Neural cell (in vitro differentiated cells): ENCODE data around the gene SH3PXD2A. TPM values are rescaled to one million over a fixed set of nuclear protein-coding genes. Genes with fewer than 3 reads are reported as not detected.

Experiments used
- H2AFZ ChIP-seq: fragments of 200-600, 300-800 bp; sonication (generic), shearing (Covaris generic); 2 replicates; pipeline ENCODE4 v1.6.0; 2014; ENCODE audit warnings: low read depth, mild to moderate bottlenecking, antibody characterized with exemption, low read length, moderate library complexity
- H3F3A ChIP-seq: fragments of 200-600 bp; shearing (Covaris generic); 2 replicates; pipeline ENCODE4 v1.6.1; 2016; ENCODE audit warnings: mild to moderate bottlenecking, moderate library complexity, mixed read lengths, antibody characterized with exemption, low read length; ENCODE audit not compliant: insufficient read depth, poor library complexity, severe bottlenecking
- H3K27ac ChIP-seq: fragments of 200-600, 300-800 bp; sonication (generic), shearing (Covaris generic); 2 replicates; pipeline ENCODE4 v1.5.1; 2014; ENCODE audit warnings: mild to moderate bottlenecking, low read length, moderate library complexity
- H3K27me3 ChIP-seq: fragments of 300-800, 200-600 bp; sonication (generic), shearing (Covaris generic); 2 replicates; pipeline ENCODE4 v1.6.0; 2014; ENCODE audit warnings: mild to moderate bottlenecking, low read depth, low read length, moderate library complexity; ENCODE audit not compliant: insufficient read depth
- H3K36me3 ChIP-seq: fragments of 300-800, 200-600 bp; sonication (generic), shearing (Covaris generic); 2 replicates; pipeline ENCODE4 v1.5.1; 2014; ENCODE audit warnings: mild to moderate bottlenecking, antibody characterized with exemption, low read length, moderate library complexity; ENCODE audit not compliant: insufficient read depth
- H3K4me2 ChIP-seq: fragments of 300-800, 200-600 bp; sonication (generic), shearing (Covaris generic); 2 replicates; pipeline ENCODE4 v1.6.0; 2014; ENCODE audit warnings: mild to moderate bottlenecking, low read length
- H3K4me3 ChIP-seq: fragments of 300-800, 200-600 bp; sonication (generic), shearing (Covaris generic); 2 replicates; pipeline ENCODE4 v1.5.1; 2014; ENCODE audit warnings: mild to moderate bottlenecking, low read length, moderate library complexity
- H3K79me2 ChIP-seq: fragments of 200-600 bp; shearing (Covaris generic); replicated peaks from 2 replicates; pipeline ENCODE4 v1.6.0; 2014; ENCODE audit warnings: mild to moderate bottlenecking, low read length, moderate library complexity; ENCODE audit not compliant: insufficient read depth
- H3K9ac ChIP-seq: fragments of 300-800, 200-600 bp; sonication (generic), shearing (Covaris generic); 2 replicates; pipeline ENCODE4 v1.6.1; 2016; ENCODE audit warnings: mild to moderate bottlenecking, low read length, mixed read lengths
- H3K9me2 ChIP-seq: fragments of 200-600 bp; shearing (Covaris generic); 2 replicates; pipeline ENCODE4 v1.6.1; 2016; ENCODE audit warnings: mild to moderate bottlenecking, low read length, mixed read lengths; ENCODE audit not compliant: insufficient read depth
- H3K9me3 ChIP-seq: fragments of 200-600, 300-800 bp; sonication (generic), shearing (Covaris generic); 2 replicates; pipeline ENCODE4 v1.6.1; 2016; ENCODE audit warnings: mild to moderate bottlenecking, mixed run types, low read length, moderate library complexity, mixed read lengths
- H4K20me1 ChIP-seq: fragments of 200-600 bp; shearing (Covaris generic); 2 replicates; pipeline ENCODE4 v1.6.1; 2016; ENCODE audit warnings: mild to moderate bottlenecking, mixed run types; ENCODE audit not compliant: insufficient read depth
- CTCF ChIP-seq: fragments of 450-650 bp; IDR thresholded peaks from 2 replicates; pipeline ENCODE4 v1.5.1; 2014; ENCODE audit warnings: antibody characterized with exemption, mild to moderate bottlenecking, moderate library complexity; ENCODE audit not compliant: poor library complexity, severe bottlenecking
- EP300 ChIP-seq: fragments of 450-650 bp; conservative IDR thresholded peaks from 2 replicates; pipeline ENCODE4 v1.6.1; 2014; ENCODE audit warnings: antibody characterized with exemption, mild to moderate bottlenecking, moderate library complexity; ENCODE audit not compliant: poor library complexity, severe bottlenecking
- EZH2 ChIP-seq: fragments of 200-600, 300-800 bp; shearing (Covaris generic), sonication (generic); IDR thresholded peaks from 2 replicates; pipeline ENCODE4 v1.6.1; 2014; ENCODE audit warnings: antibody characterized with exemption, low read length, borderline replicate concordance, mild to moderate bottlenecking; ENCODE audit not compliant: insufficient read depth, poor library complexity, severe bottlenecking
- MXI1 ChIP-seq: fragments of 450-650 bp; conservative IDR thresholded peaks from 2 replicates; pipeline ENCODE4 v1.6.1; 2014; ENCODE audit warnings: antibody characterized with exemption, mild to moderate bottlenecking; ENCODE audit not compliant: poor library complexity, severe bottlenecking
- POLR2AphosphoS5 ChIP-seq: IDR thresholded peaks from 2 replicates; pipeline ENCODE4 v1.6.1; 2012
- RAD21 ChIP-seq: fragments of 450-650 bp; conservative IDR thresholded peaks from 2 replicates; pipeline ENCODE4 v1.6.1; 2014; ENCODE audit warnings: antibody characterized with exemption, mild to moderate bottlenecking, moderate library complexity
- SMC3 ChIP-seq: fragments of 450-650 bp; conservative IDR thresholded peaks from 2 replicates; pipeline ENCODE4 v1.6.1; 2014; ENCODE audit warnings: antibody characterized with exemption, mild to moderate bottlenecking, moderate library complexity; ENCODE audit not compliant: poor library complexity
- TAF1 ChIP-seq: IDR thresholded peaks from 2 replicates; pipeline ENCODE4 v1.6.1; 2012; ENCODE audit warnings: low read depth
- polyA plus RNA-seq: library from polyadenylated mRNA; depleted of rRNA; stranded (reverse); fragments of >200 nt; gene quantifications from 2 replicates; pipeline ENCODE4 v1.2.3, GENCODE V29; 2014
- TF ChIP-seq, protein P1 (sequence below): IDR thresholded peaks from 2 replicates; pipeline ENCODE4 v1.6.1; 2012; ENCODE audit warnings: borderline replicate concordance

The SH3PXD2A gene
- polyA plus RNA-seq, 1 donor from 2014 or later = 5.2 TPM

- Histone ChIP-seq H2AFZ (no peak overlapping the region), H3K9me3 (no peaks in the 10 kb centered on the region), H3K27ac (no peak overlapping the region), H3K36me3 (no peaks in the 10 kb centered on the region), H3K4me3 (no peak overlapping the region), H3K4me2 (no peak overlapping the region), H3K79me2 (no peaks in the 10 kb centered on the region), H3K27me3 (no peaks in the 10 kb centered on the region), H4K20me1 (no peaks in the 10 kb centered on the region), H3F3A (no peaks in the 10 kb centered on the region), H3K9ac (no peak overlapping the region), H3K9me2 (no peaks in the 10 kb centered on the region)
- TF ChIP-seq MXI1 (no peak), CTCF (no peak)
These were observed 26.1 kb downstream of the SH3PXD2A start for GRCh38 chr10:103829278-103829677.

GRCh38 chr10:103828587-103829197, 26.7 kb downstream of the SH3PXD2A start:
- H4K20me1 ChIP-seq = no peaks in the 10 kb centered on the region
- H3K9me2 ChIP-seq = no peaks in the 10 kb centered on the region
- no peak overlapping the region for H3K4me3 ChIP-seq
- H3F3A ChIP-seq = no peaks in the 10 kb centered on the region
- no peaks in the 10 kb centered on the region for H3K9me3 ChIP-seq
- no peaks in the 10 kb centered on the region for H3K27me3 ChIP-seq
- TF ChIP-seq MXI1 (no peak), SMC3 (no peak), POLR2AphosphoS5 (no peak), EP300 (no peak), TAF1 (no peak), EZH2 (no peak), RAD21 (no peak), CTCF (no peak)
- TF ChIP-seq, protein P1, sequence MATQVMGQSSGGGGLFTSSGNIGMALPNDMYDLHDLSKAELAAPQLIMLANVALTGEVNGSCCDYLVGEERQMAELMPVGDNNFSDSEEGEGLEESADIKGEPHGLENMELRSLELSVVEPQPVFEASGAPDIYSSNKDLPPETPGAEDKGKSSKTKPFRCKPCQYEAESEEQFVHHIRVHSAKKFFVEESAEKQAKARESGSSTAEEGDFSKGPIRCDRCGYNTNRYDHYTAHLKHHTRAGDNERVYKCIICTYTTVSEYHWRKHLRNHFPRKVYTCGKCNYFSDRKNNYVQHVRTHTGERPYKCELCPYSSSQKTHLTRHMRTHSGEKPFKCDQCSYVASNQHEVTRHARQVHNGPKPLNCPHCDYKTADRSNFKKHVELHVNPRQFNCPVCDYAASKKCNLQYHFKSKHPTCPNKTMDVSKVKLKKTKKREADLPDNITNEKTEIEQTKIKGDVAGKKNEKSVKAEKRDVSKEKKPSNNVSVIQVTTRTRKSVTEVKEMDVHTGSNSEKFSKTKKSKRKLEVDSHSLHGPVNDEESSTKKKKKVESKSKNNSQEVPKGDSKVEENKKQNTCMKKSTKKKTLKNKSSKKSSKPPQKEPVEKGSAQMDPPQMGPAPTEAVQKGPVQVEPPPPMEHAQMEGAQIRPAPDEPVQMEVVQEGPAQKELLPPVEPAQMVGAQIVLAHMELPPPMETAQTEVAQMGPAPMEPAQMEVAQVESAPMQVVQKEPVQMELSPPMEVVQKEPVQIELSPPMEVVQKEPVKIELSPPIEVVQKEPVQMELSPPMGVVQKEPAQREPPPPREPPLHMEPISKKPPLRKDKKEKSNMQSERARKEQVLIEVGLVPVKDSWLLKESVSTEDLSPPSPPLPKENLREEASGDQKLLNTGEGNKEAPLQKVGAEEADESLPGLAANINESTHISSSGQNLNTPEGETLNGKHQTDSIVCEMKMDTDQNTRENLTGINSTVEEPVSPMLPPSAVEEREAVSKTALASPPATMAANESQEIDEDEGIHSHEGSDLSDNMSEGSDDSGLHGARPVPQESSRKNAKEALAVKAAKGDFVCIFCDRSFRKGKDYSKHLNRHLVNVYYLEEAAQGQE = no peak
- H3K9ac ChIP-seq = no peak overlapping the region
- no peaks in the 10 kb centered on the region for H3K36me3 ChIP-seq
- H3K27ac ChIP-seq = no peak overlapping the region
- H2AFZ ChIP-seq = no peak overlapping the region
- no peaks in the 10 kb centered on the region for H3K79me2 ChIP-seq
- no peak overlapping the region for H3K4me2 ChIP-seq
